HG03378 (cell line): ENCODE results near the gene CREBZF.
"Not testable (repeated sequence)": the region's sequence is repeated elsewhere in the genome, so short reads cannot be mapped to it uniquely, and the experiment has no call there.

ENCODE experiments used
- ATAC-seq: cut with Tn5 transposase; IDR thresholded peaks from one replicate; pipeline ENCODE4 v1.9.1; 2021; ENCODE audit warnings: mild to moderate bottlenecking, moderate library complexity; ENCODE audit not compliant: unreplicated experiment

The CREBZF gene

DNA sequence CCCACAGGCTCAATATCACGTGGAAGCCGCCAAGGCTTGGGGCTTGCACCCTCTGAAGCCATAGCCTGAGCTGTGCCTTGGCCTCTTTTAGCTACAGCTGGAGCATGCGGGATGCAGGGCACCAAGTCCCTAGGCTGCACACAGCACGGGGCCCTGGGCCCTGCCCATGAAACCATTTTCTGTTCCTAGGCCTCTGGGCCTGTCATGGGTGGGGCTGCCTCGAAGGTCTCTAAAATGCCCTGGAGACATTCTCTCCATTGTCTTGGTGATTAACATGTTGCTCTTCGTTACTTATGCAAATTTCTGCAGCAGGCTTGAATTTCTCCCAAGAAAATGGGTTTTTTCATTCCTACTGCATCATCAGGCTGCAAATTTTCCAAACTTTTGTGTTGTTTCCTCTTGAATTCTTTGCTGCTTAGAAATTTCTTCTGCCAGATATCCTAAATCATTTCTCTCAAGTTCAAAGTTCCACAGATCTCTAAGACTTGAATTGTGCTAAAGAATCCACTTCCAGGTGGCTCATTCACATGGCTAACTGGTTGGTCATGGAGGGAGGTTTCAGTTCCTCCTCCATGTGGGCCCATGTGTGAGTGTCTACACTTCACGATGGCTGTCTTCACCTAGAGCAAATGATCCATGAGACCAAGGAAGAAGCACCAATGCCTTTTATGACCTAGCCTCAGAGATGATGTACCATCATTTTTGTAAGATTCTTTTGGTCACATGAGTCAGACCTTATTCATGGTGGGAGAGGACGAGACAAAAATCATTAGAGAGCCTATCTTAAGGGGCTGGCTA, 7.4 kb upstream of the CREBZF start:
- ATAC-seq, result no peak

DNA sequence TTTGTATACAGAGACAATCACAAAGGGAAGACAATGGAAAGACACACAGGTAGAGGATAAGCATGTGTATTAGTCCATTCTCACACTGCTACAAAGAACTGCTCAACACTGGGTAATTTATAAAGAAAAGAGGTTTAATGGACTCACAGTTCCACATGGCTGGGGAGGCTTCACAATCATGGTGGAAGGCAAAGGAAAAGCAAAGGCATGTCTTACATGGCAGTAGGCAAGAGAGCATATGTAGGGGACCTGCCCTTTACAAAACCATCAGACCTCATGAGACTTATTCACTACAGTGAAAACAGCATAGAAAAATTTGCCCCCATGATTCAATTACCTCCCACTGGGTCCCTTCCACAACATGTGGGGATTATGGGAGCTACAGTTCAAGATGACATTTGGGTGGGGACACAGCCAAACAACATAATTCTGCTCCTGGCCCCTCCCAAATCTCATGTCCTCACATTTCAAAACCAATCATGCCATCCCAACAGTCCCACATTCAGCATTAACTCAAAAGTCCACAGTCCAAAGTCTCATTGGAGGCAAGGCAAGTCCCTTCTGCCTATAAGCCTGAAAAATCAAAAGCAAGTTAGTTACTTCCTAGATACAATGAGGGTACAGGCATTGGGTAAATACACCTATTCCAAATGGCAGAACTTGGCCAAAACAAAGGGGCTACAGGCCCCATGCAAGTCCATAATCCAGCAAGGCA, 6.2 kb upstream of the CREBZF start:
- not testable (repeated sequence) for ATAC-seq

DNA sequence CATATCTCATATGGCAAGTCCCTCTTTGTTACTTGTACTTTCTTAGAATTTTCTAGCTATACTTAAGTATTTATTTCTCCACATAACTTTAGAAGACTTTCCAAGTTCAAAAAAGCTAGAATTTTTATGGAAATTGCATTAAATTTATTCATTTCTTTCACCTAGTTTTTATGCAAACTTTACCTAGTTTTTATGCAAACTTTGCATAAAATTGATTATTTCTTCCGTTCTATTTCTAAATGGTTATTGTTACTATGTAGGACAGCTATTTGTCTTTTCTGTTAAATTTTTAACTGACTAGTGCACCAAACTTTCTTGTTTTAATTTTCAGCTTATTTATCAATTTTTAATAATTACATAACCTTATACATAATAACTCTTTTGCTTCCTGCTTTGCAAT, 3.2 kb upstream of the CREBZF start:
- no peak for ATAC-seq

DNA sequence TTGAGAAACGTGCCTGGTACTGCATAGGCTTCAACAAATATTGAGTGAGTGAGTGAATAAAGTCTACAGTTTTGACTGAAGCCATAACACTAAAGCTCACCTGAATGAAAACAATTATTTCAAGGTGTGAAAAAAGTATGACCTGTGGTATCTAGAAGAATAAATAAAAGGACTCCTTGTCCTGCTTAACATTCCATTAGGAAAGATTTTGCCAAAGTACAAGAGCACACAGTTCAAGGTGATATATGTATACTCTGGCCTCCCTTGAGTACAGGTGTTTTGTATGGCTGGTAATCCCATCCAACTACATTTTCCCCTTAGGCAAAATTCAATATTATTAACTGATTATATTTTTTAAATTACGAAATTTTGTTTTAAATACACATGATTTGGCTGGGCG, 1.8 kb upstream of the CREBZF start:
- ATAC-seq, result no peak

DNA sequence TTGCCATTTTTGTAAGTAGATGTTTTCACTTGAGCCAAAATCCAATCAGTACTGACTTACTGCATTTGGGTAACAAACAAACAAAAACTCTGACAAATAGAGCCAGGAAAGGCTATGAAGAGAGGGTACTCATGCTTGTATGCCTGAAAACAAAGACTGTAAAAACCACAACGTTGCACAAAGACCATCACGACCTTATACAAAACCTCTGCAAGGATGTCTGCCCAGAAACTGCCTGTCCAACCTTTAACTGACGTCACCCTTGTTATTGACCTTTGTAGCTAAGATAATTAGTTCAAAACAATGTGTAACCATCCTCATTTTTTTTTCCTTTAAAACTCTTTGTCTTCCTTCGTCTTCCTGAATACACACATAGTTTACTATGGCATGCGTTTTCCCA, 804 bp upstream of the CREBZF start:
- ATAC-seq, result no peak

DNA sequence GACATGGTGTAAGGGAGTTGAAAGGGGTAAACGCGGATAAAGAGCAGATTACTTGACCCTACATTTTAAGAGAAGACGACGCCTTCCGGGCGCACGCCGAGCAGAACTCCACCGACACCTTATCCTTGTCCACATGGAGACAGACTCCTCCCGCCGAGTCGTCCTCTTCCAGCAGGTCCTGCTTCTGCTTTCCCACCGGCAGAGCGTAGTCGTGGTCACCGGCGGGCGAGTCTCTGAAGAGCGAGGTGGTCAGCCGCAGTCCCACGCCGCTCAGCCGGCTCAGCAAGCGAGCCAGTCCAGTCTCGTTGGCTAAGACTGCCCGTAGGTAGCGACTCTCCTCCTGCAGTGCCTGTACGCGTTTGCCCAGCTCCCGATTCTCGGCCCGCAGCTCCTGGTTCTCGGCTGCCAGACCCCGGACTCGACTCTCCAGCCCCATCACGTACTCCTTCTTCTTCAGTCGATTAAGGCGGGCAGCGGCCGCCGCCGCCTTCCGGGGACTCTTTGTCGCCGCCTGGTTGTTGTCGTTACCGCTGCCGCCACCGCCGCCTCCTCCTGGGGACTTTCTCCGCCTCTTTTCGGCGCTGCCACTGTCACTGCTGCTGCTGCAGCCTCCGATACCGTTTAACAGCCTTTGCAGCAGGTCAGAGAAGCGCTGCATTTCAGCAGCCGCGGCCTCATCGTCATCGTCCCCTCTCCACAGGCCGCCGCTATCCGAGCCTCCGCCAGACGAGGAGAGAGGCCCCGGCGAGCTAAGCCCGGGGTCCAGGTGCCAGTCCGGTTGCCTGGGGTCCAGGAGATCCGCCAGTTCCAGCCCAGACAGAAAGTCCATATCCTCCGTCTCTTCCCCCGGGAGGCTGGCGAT, 945 bp downstream of the CREBZF start:
- peak; percentile 60 for ATAC-seq

DNA sequence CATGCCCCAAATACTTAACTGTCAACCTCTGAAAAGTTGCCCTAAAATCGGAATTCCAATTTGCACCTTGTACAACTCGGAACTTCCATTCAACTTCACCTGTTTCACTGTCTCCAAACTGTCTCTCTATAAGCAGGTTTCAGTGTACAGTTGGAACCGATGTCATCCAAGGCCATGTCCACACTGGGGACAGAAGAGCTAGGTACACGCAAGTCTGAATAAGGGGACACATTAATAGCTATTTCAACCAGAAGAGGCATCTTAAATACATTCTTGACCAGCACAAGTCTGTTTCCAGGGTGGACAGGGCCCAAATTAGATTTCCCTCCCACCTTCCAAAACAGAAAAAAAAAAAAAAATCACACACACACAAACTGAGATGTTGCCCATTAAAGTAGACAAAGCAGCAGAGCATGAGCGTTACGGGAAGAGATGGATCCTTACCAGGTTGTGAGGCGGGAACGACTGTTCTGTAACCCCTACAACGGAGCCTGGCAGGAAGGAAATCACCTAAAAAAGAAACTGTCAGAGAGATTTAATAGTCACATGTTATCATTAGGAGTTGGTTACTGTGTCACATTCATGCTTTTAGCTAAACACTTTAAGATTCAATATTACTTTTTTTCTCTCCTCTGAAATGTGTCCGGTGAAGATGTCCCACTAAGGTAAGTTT, 1.7 kb downstream of the CREBZF start:
- ATAC-seq, result no peak

DNA sequence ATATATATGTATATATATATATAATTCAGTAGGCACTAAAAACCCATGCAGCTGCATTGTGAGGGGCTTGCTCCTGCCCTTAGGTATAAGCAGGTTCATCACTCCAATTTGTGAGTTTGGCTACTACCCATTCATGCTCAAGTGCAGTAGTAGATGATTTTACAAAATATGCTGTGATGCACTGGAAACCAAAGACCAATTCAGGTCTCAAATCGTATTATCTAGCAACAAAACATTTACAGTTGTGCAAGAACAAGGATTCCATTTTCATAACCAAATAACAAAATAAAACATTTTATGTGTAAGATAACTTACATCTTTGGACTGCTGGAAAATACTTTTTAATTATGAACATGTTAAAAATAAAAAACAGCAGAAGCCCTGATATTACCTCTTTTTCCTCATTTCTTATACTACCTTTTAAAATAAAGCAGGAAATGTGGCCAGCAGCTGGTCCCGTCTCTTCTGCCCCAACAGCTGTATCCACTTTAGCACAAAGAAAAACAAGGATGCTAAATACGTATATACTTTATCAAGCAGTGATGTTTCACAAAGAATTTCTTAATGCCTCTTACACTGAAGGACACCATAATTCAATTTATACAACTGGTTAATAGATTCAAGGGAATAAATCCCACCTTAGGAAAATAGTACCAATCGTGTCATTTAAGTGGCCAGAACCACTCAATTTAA, 2.8 kb downstream of the CREBZF start:
- no peak for ATAC-seq

DNA sequence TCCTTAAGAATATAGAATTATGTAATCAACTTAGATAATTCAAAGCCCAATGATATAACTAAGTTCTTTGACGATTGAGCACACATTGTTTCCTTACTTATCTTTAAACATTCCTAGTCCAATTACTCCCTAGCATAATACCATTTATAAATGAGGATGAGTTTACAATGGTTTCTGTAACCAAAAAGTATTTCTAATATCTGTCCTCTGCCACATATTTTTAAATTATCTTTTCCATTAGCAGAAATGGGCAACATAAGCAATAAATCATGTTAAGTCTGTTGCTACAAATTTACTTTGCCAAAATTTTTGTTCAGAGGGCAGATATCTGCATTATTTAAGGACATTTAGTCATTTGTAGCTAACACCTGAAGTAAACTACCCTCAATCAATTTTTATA, 6.7 kb downstream of the CREBZF start:
- ATAC-seq, result no peak

DNA sequence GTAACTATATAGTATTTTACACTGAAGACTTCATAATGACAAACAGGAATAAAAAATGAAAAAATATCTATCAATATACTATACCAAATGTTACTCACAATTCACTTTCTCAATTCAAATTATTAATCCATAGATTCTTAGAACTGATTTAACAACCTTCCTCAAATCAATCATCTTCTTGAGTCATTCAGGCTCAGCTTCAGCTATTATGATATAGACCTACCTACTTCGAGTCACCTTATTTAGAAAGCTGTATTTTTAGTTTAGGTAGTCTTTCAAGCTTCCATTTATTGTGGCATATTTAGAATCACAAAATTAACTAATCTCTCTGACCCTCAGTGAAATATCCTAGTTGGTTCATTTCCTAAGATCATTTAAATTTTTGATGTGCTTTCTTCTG, 8.2 kb downstream of the CREBZF start:
- no peak for ATAC-seq

DNA sequence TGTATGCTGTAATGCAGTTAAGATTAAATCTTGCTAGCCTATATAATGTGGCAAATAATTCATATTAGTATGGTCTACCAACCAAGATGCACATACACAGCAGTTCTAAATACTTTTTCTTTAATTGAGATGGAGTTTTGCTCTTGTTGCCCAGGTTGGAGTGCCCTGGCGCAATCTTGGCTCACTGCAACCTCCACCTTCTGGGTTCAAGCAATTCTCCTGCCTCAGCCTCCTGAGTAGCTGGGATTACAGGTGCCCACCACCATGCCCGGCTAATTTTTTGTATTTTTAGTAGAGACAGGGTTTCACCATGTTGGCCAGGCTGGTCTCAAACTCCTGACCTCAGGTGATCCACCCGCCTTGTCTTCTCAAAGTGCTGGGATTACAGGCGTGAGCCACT, 10.6 kb downstream of the CREBZF start:
- ATAC-seq, result not testable (repeated sequence)

DNA sequence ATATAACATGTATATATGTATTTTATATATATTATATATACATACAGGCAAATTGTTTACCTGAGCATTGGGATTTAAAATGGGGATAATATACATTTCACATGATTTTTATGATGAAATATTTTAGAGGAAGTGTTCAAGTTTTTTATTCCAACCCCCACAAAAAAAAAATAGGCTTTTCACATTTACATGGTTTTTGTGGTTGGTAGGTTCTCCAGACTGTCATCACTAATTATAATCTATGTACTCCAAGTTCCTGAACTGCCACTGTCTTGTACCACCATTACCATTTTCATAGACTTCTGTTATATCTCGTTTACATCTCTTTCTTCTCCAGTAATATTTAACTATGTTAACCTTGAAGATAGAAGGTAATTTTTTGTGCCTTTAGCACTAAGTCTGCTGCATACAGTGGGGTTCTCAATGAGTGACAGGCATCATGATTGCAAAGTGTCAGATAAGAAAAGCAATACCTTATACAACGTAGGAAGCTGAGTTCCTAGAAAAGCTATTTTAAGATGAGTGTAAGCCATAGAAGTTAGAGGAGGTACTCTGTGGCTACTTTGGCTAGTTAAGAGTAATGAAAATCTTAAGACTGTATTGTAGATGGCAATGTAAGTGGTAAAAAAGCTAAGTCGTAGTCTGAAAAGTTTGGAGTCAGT, 12.0 kb downstream of the CREBZF start:
- no peak for ATAC-seq

DNA sequence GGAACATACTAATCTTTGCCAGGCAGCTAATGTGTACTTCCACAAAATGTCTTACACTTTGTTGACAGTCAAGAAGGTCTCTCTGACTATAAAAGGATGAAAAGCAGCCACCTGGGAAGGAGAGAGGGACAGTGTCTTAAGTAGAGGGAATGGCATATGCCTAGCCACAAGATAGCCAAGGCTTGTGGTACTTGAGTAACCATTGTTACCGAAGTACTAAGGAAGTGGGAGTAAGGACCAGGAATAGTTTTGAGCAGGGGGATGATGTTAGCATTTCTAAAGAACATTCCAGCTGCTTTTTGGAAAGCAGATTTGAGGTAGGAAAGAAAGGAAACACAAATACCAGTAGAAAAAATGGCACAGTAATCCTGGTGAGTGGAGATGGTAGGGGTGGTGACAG, 13.8 kb downstream of the CREBZF start:
- ATAC-seq, result no peak

DNA sequence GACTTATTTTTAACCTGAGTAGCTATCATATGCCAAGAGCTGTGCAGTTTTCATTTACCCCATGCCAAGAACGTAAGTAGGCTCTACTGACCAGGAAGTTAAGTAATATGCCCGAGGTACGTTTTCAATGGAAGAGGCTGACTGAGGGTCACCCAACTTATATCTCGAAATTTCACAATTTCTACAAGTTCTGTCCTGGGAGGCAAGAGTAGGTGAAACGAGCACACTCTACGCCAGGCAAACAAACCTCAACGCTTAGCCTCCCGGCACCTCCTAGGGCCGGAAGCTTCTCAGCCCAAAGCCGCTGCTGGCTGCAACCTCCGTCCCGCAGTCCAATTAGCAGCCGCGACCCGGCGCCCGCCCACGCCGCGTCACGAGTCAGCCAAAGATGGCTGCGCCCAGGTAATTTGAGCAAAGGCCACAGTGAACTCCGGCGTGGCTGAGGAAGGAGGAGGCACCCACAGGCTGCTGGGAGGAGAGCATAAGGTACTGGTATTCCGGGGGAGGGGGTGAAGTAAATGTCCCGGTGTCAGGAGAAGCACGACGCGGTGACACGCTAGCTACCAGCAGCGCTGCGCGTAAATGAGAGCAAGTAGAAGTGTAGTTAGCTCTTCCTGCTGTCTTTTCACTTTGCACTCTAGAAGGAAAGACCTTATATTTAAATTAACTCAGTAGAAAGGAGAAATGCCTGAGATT, 17.2 kb downstream of the CREBZF start, which contains the start of gene TMEM126A:
TSS of gene TMEM126A (plus strand) at position 364 of the 696 bp plus-strand sequence. CDS start 2,289 bp downstream, outside the sequence.
- ATAC-seq, result peak; percentile 96

DNA sequence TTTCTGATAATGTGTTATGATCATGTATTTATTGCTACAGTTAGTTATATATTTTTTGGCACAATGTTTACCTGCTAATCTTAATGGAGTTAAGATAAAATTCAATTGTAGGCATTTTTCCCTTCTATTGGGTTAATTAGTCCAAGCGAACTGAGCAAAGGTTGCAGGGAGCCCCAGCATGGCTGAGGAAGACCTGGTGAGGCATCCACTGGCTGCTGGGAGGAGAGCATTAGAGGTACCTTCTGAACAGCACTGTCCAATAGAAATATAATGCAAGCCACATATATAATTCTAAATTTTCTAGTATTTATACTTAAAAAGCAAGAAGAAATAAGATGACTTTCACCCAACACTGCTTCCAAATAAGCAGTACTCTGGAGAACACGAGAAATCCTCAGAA, 17.9 kb downstream of the CREBZF start:
- no peak for ATAC-seq

DNA sequence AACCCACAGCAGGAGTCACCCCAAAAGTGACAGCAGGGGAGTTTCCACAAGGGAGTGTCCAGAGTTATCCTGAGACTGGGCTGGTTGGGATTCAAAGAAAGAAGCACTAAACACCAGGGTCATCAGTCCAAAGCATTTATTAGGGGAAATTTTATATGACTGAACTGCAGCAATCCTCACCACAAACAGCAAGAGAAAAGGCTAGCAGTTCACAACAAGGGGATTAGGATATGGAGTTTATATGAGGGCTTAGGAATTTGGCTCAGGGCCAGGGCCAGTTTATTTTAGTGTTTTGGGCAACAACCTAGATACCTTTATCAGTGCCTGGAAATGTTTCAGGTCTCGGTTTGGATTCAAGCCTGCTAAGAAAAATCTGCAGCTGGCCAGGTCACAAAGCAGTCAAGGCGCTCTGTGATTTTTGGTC, 21.7 kb downstream of the CREBZF start:
- no peak for ATAC-seq

DNA sequence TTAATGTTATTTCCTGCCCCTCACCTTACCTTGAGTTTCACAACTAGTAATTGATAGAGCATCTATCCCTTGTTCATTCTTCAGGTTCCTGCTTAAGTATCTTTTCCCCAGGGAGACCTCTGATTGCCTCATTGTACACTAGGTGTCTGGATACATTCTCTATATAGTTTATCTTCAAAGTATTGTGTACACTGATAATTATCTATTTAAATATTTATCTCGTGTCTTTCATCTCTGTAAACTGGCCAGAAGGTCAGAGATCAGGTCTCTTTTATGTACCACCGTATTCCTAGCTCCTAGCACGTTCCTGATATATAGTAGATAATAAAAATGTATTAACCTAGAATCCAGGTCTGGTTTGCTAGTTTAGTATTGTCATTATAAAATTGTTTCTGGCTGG, 30.2 kb downstream of the CREBZF start:
- no peak for ATAC-seq

DNA sequence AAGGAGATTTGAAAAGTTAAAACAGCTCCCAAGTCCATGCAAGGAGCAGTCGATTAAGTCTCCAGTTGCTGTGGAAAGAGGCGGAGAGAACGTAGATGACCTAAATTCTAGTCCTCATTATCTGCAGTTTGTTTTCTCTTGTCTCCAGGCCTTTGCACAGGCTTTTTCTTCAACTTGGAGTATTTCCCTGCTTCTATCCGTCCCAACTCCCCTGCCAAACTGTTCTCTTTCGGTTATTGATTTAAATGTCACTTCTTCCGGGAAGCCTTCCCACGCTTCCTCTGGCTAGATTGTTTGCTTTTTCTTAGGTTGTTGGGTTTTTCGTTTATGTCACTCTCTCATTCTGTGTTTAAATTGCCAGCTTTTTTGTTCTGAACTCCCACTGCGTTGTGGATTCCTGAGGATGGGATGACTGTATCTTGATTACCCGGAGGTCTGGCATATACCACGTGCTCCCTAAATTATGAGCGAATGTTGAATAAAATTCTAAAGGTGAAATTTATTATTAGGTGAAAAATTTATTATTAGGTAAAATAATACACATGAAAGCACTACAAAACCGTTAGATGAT, 36.1 kb downstream of the CREBZF start:
- peak; percentile 6 for ATAC-seq
